Activated naive CD8-positive, alpha-beta T cell treated with anti-CD3 and anti-CD28 coated beads, Interleukin-2, amount 10 ng/mL, durations not matched to agents 7 days and 5 days (primary cell): Measurements from ENCODE around the gene C3orf80. TPM values are rescaled to one million over a fixed set of nuclear protein-coding genes. Genes with fewer than 3 reads are reported as not detected.
"Not testable (repeated sequence)": the region's sequence is repeated elsewhere in the genome, so short reads cannot be mapped to it uniquely, and the experiment has no call there.

Source experiments
- ATAC-seq: fragments of 150-1000 bp; cut with Tn5 transposase; one replicate; pipeline ENCODE4 v1.10.0; 2021; ENCODE audit warnings: low read depth, moderate library complexity
- POLR2A ChIA-PET: fragments of 350-600 bp; sonication (Branson Sonifier 250); formaldehyde crosslinking; loops from one replicate; lab custom pipeline; 2021; ENCODE audit warnings: antibody characterized with exemption; lab: Charles Lee
- DNase-seq: peaks from one replicate; pipeline ENCODE4 v3.0.0; 2021
- H3K27ac Mint-ChIP-seq: one replicate; pipeline ENCODE4 v1.8.0; 2022; ENCODE audit warnings: mild to moderate bottlenecking, mixed read lengths
- H3K27me3 Mint-ChIP-seq: one replicate; pipeline ENCODE4 v1.8.0; 2022; ENCODE audit warnings: mild to moderate bottlenecking, moderate library complexity, mixed read lengths
- H3K36me3 Mint-ChIP-seq: one replicate; pipeline ENCODE4 v1.8.0; 2021; ENCODE audit warnings: mild to moderate bottlenecking, mixed read lengths
- H3K4me1 Mint-ChIP-seq: one replicate; pipeline ENCODE4 v1.8.0; 2021; ENCODE audit warnings: mixed read lengths
- H3K4me3 Mint-ChIP-seq: one replicate; pipeline ENCODE4 v1.8.0; 2022; ENCODE audit warnings: mild to moderate bottlenecking, moderate library complexity, mixed read lengths
- H3K9me3 Mint-ChIP-seq: one replicate; pipeline ENCODE4 v1.8.0; 2021; ENCODE audit warnings: mixed read lengths
- total RNA-seq, 2 experiments: library from RNA; stranded (reverse); gene quantifications; one replicate each; pipeline ENCODE4 v1.2.3, GENCODE V29; 2021

C3orf80 gene
- total RNA-seq, 2 experiments from 2014 or later, result not detected

GRCh38 chr3:160195106-160195505 is 30.1 kb upstream of the C3orf80 start:
- Mint-ChIP-seq H3K9me3 (no peaks in the 10 kb centered on the region), H3K4me3 (no peak overlapping the region), H3K27me3 (peaks cover 4% of the 10 kb centered on the region), H3K36me3 (no peaks in the 10 kb centered on the region), H3K27ac (no peak overlapping the region), H3K4me1 (no peaks in the 10 kb centered on the region)
- ATAC-seq (no peak), DNase-seq (no peak)
- POLR2A ChIA-PET, result no interaction called here

GRCh38 chr3:160196511-160197104 is 28.6 kb upstream of the C3orf80 start:
- H3K27me3 Mint-ChIP-seq, result peaks cover 4% of the 10 kb centered on the region
- no peaks in the 10 kb centered on the region for H3K9me3 Mint-ChIP-seq
- no peak for DNase-seq
- POLR2A ChIA-PET, result no interaction called here
- no peak for ATAC-seq
- no peak overlapping the region for H3K4me3 Mint-ChIP-seq
- H3K4me1 Mint-ChIP-seq, result no peaks in the 10 kb centered on the region
- H3K27ac Mint-ChIP-seq, result no peak overlapping the region
- H3K36me3 Mint-ChIP-seq, result no peaks in the 10 kb centered on the region

- Mint-ChIP-seq H3K9me3 (no peaks in the 10 kb centered on the region), H3K4me1 (no peaks in the 10 kb centered on the region), H3K27me3 (peaks cover 4% of the 10 kb centered on the region), H3K4me3 (no peak overlapping the region), H3K36me3 (no peaks in the 10 kb centered on the region), H3K27ac (no peak overlapping the region)
- DNase-seq (no peak), ATAC-seq (no peak)
- POLR2A ChIA-PET, result no interaction called here
Observed at GRCh38 chr3:160199108-160199507, 26.1 kb upstream of the C3orf80 start.

GRCh38 chr3:160200353-160200752 is 24.9 kb upstream of the C3orf80 start:
- no peaks in the 10 kb centered on the region for H3K4me1 Mint-ChIP-seq
- H3K27ac Mint-ChIP-seq, result no peak overlapping the region
- no peak overlapping the region for H3K4me3 Mint-ChIP-seq
- no peak for ATAC-seq
- POLR2A ChIA-PET, result no interaction called here
- H3K27me3 Mint-ChIP-seq, result peaks cover 4% of the 10 kb centered on the region
- DNase-seq, result no peak
- H3K9me3 Mint-ChIP-seq, result no peaks in the 10 kb centered on the region
- H3K36me3 Mint-ChIP-seq, result no peaks in the 10 kb centered on the region

- H3K4me1 Mint-ChIP-seq, ATAC-seq, H3K36me3 Mint-ChIP-seq, H3K27ac Mint-ChIP-seq, H3K4me3 Mint-ChIP-seq, POLR2A ChIA-PET, H3K27me3 Mint-ChIP-seq, DNase-seq, H3K9me3 Mint-ChIP-seq: not testable (repeated sequence)
Observed at GRCh38 chr3:160204396-160205011, 20.7 kb upstream of the C3orf80 start.

- POLR2A ChIA-PET, result no interaction called here
- Mint-ChIP-seq H3K36me3 (no peaks in the 10 kb centered on the region), H3K4me1 (no peaks in the 10 kb centered on the region), H3K4me3 (no peak overlapping the region), H3K9me3 (peaks cover 2% of the 10 kb centered on the region), H3K27ac (no peak overlapping the region), H3K27me3 (peaks cover 5% of the 10 kb centered on the region)
- no peak for ATAC-seq
- no peak for DNase-seq
Observed at GRCh38 chr3:160205606-160206005, 19.6 kb upstream of the C3orf80 start.

- H3K27ac Mint-ChIP-seq, result no peak overlapping the region
- no peaks in the 10 kb centered on the region for H3K36me3 Mint-ChIP-seq
- ATAC-seq, result no peak
- POLR2A ChIA-PET, result no interaction called here
- H3K9me3 Mint-ChIP-seq, result peaks cover 2% of the 10 kb centered on the region
- H3K4me1 Mint-ChIP-seq, result no peaks in the 10 kb centered on the region
- peaks cover 13% of the 10 kb centered on the region for H3K27me3 Mint-ChIP-seq
- no peak for DNase-seq
- H3K4me3 Mint-ChIP-seq, result no peak overlapping the region
Observed at GRCh38 chr3:160210341-160210740, 14.9 kb upstream of the C3orf80 start.

GRCh38 chr3:160210799-160211221 is 14.4 kb upstream of the C3orf80 start:
- ATAC-seq (no peak), DNase-seq (no peak)
- H3K27me3 Mint-ChIP-seq, result peaks cover 13% of the 10 kb centered on the region
- peaks cover 2% of the 10 kb centered on the region for H3K9me3 Mint-ChIP-seq
- no peak overlapping the region for H3K4me3 Mint-ChIP-seq
- H3K4me1 Mint-ChIP-seq, result no peaks in the 10 kb centered on the region
- POLR2A ChIA-PET, result no interaction called here
- H3K27ac Mint-ChIP-seq, result no peak overlapping the region
- no peaks in the 10 kb centered on the region for H3K36me3 Mint-ChIP-seq

GRCh38 chr3:160213191-160213590 is 12.0 kb upstream of the C3orf80 start:
- Mint-ChIP-seq H3K4me3 (no peak overlapping the region), H3K4me1 (no peaks in the 10 kb centered on the region), H3K27ac (no peak overlapping the region), H3K9me3 (no peaks in the 10 kb centered on the region), H3K36me3 (no peaks in the 10 kb centered on the region), H3K27me3 (peaks cover 15% of the 10 kb centered on the region)
- no peak for ATAC-seq
- DNase-seq, result no peak
- POLR2A ChIA-PET, result no interaction called here

- H3K4me3 Mint-ChIP-seq, result no peak overlapping the region
- ATAC-seq, result no peak
- H3K27ac Mint-ChIP-seq, result no peak overlapping the region
- peaks cover 28% of the 10 kb centered on the region for H3K27me3 Mint-ChIP-seq
- H3K36me3 Mint-ChIP-seq, result no peaks in the 10 kb centered on the region
- POLR2A ChIA-PET, result no interaction called here
- no peaks in the 10 kb centered on the region for H3K9me3 Mint-ChIP-seq
- DNase-seq, result no peak
- H3K4me1 Mint-ChIP-seq, result no peaks in the 10 kb centered on the region
Observed at GRCh38 chr3:160217675-160218074, 7.5 kb upstream of the C3orf80 start.

GRCh38 chr3:160218136-160218535 is 7.1 kb upstream of the C3orf80 start:
- Mint-ChIP-seq H3K27ac (no peak overlapping the region), H3K4me1 (no peaks in the 10 kb centered on the region), H3K4me3 (no peak overlapping the region), H3K9me3 (no peaks in the 10 kb centered on the region), H3K27me3 (peaks cover 32% of the 10 kb centered on the region), H3K36me3 (no peaks in the 10 kb centered on the region)
- POLR2A ChIA-PET, result no interaction called here
- DNase-seq (no peak), ATAC-seq (no peak)

GRCh38 chr3:160220038-160220437 is 5.2 kb upstream of the C3orf80 start:
- H3K27ac Mint-ChIP-seq, result no peak overlapping the region
- no peaks in the 10 kb centered on the region for H3K9me3 Mint-ChIP-seq
- H3K4me1 Mint-ChIP-seq, result peaks cover 7% of the 10 kb centered on the region
- ATAC-seq (no peak), DNase-seq (no peak)
- H3K27me3 Mint-ChIP-seq, result peaks cover 47% of the 10 kb centered on the region
- no peaks in the 10 kb centered on the region for H3K36me3 Mint-ChIP-seq
- H3K4me3 Mint-ChIP-seq, result no peak overlapping the region
- POLR2A ChIA-PET, result no interaction called here

GRCh38 chr3:160221019-160221418 is 4.2 kb upstream of the C3orf80 start:
- DNase-seq, result no peak
- H3K9me3 Mint-ChIP-seq, result no peaks in the 10 kb centered on the region
- H3K27ac Mint-ChIP-seq, result no peak overlapping the region
- POLR2A ChIA-PET, result no interaction called here
- no peak for ATAC-seq
- no peak overlapping the region for H3K4me3 Mint-ChIP-seq
- H3K4me1 Mint-ChIP-seq, result peaks cover 7% of the 10 kb centered on the region
- peaks cover 48% of the 10 kb centered on the region for H3K27me3 Mint-ChIP-seq
- H3K36me3 Mint-ChIP-seq, result no peaks in the 10 kb centered on the region

- Mint-ChIP-seq H3K4me1 (peaks cover 10% of the 10 kb centered on the region), H3K36me3 (no peaks in the 10 kb centered on the region), H3K4me3 (peak overlapping the region; percentile 5), H3K9me3 (no peaks in the 10 kb centered on the region), H3K27me3 (peaks cover 58% of the 10 kb centered on the region), H3K27ac (no peak overlapping the region)
- no peak for ATAC-seq
- POLR2A ChIA-PET, result no interaction called here
- no peak for DNase-seq
Observed at GRCh38 chr3:160224256-160224655, 966 bp upstream of the C3orf80 start.
